GM23338 (cell line): ENCODE results near the gene NPFF.

ENCODE experiments used
- CREB1 ChIP-seq: fragments of 250-450 bp; sonication (Bioruptor Pico); IDR thresholded peaks from 2 replicates; pipeline ENCODE4 v1.5.0; 2020; ENCODE audit warnings: low read depth, mild to moderate bottlenecking, moderate library complexity
- EZH2 ChIP-seq: fragments of 200-600 bp; sonication (generic); IDR thresholded peaks from one replicate; pipeline ENCODE4 v1.8.0; 2017; ENCODE audit warnings: antibody characterized with exemption, mild to moderate bottlenecking, low read depth; ENCODE audit not compliant: unreplicated experiment
- EZH2phosphoT487 ChIP-seq: fragments of 200-600 bp; sonication (generic); IDR thresholded peaks from one replicate; pipeline ENCODE4 v1.8.1; 2018; ENCODE audit warnings: antibody characterized with exemption; ENCODE audit not compliant: unreplicated experiment
- POLR2AphosphoS5 ChIP-seq: IDR thresholded peaks from 2 replicates; pipeline ENCODE4 v1.6.1; 2016; ENCODE audit warnings: antibody characterized with exemption, low read depth
- ZNF331 ChIP-seq: fragments of 250-450 bp; sonication (Bioruptor Pico); IDR thresholded peaks from 2 replicates; pipeline ENCODE4 v1.5.0; 2020; ENCODE audit warnings: low read depth, mild to moderate bottlenecking, moderate library complexity
- TF ChIP-seq, protein P1 (sequence below), 2 experiments: fragments of 200-600 bp in 1 of 2; sonication (generic) in 1 of 2; conservative IDR thresholded peaks; 2 replicates each; pipeline versions ENCODE4 v1.5.1 to v1.6.1; 2016 to 2017; ENCODE audit warnings: antibody characterized with exemption in 2 of 2, low read depth in 2 of 2, mild to moderate bottlenecking in 2 of 2, moderate library complexity in 1 of 2
- TF ChIP-seq, protein P2 (sequence below): IDR thresholded peaks from one replicate; pipeline ENCODE4 v1.6.1; 2018; ENCODE audit warnings: antibody characterized with exemption; ENCODE audit not compliant: unreplicated experiment

DNA sequence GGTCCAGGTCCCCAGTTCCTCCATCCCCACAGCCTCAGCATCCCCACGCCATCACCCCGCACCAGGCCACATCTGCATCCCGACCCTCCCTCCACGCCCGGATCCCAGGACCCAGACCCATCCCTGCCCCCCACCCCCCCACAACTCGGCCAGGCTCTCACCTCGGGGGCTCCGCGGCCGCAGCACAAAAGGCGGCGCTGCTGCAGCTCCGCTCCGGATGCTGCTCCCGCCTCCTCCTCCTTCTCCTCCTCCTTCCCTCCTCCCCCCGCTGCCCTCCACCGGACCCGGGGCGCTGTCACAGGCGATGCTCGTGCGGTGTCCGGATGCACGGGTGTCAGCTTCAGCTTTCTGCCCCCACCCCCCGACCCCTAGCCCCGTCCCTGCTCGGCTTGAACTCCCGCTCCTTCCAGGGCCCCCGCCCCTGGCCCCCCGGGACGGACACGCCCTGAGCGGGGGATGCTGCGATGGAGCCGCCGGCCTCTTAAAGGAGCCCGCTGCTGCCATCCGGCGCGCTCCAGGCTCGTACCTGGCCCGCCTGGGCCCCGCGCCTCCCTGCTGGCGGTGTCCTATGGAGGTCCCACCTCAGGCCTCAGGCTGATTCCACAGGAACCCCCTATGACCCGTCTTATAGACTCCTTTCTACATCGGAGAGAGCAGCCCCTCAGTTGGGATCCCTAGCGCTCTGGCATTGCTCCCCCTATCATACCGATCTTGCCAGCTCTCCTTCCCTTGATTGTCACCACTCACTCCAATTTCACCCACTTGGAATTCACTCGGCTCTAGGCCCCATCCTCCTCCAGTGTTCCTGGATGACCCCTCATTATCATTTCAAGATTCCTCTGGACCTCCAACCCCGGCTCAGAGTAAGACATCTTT, 7.8 kb downstream of the NPFF start, which contains the start of gene MAP3K12:
- no peak for TF ChIP-seq EZH2phosphoT487
- TF ChIP-seq, protein P1, sequence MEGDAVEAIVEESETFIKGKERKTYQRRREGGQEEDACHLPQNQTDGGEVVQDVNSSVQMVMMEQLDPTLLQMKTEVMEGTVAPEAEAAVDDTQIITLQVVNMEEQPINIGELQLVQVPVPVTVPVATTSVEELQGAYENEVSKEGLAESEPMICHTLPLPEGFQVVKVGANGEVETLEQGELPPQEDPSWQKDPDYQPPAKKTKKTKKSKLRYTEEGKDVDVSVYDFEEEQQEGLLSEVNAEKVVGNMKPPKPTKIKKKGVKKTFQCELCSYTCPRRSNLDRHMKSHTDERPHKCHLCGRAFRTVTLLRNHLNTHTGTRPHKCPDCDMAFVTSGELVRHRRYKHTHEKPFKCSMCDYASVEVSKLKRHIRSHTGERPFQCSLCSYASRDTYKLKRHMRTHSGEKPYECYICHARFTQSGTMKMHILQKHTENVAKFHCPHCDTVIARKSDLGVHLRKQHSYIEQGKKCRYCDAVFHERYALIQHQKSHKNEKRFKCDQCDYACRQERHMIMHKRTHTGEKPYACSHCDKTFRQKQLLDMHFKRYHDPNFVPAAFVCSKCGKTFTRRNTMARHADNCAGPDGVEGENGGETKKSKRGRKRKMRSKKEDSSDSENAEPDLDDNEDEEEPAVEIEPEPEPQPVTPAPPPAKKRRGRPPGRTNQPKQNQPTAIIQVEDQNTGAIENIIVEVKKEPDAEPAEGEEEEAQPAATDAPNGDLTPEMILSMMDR (conservative IDR thresholded peaks at IDR 0.05; ENCODE audit: low read depth in 2 of 2): peak in 1 of 2 experiments; percentile 35; a peak in 2 of 4 replicates
- TF ChIP-seq POLR2AphosphoS5: no peak; the same call in none of the 2 replicates
- TF ChIP-seq EZH2: no peak
- no peak for TF ChIP-seq CREB1 (CRISPR knock-in tag)
- TF ChIP-seq, protein P2, sequence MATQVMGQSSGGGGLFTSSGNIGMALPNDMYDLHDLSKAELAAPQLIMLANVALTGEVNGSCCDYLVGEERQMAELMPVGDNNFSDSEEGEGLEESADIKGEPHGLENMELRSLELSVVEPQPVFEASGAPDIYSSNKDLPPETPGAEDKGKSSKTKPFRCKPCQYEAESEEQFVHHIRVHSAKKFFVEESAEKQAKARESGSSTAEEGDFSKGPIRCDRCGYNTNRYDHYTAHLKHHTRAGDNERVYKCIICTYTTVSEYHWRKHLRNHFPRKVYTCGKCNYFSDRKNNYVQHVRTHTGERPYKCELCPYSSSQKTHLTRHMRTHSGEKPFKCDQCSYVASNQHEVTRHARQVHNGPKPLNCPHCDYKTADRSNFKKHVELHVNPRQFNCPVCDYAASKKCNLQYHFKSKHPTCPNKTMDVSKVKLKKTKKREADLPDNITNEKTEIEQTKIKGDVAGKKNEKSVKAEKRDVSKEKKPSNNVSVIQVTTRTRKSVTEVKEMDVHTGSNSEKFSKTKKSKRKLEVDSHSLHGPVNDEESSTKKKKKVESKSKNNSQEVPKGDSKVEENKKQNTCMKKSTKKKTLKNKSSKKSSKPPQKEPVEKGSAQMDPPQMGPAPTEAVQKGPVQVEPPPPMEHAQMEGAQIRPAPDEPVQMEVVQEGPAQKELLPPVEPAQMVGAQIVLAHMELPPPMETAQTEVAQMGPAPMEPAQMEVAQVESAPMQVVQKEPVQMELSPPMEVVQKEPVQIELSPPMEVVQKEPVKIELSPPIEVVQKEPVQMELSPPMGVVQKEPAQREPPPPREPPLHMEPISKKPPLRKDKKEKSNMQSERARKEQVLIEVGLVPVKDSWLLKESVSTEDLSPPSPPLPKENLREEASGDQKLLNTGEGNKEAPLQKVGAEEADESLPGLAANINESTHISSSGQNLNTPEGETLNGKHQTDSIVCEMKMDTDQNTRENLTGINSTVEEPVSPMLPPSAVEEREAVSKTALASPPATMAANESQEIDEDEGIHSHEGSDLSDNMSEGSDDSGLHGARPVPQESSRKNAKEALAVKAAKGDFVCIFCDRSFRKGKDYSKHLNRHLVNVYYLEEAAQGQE: no peak
- TF ChIP-seq ZNF331 (CRISPR knock-in tag): no peak
